HepG2 (cell line): ENCODE measurements around the gene P2RY6. TPM values are rescaled to one million over a fixed set of nuclear protein-coding genes. Genes with fewer than 3 reads are reported as not detected.

Experiments
- ATAC-seq: fragments of 200-7000 bp; cut with Tn5 transposase; 3 replicates; pipeline ENCODE4 v1.9.1; 2020; ENCODE audit warnings: mild to moderate bottlenecking, moderate library complexity
- BruUV-seq: library from RNA; stranded (reverse); fragments of 400-500 nt; replicated peaks from 2 replicates; lab custom pipeline; 2021; lab: Mats Ljungman, UMichigan
- CTCF ChIA-PET: fragments of 300-600 bp; formaldehyde crosslinking; extraction: SDS; loops from one replicate; lab custom pipeline; 2021; ENCODE audit warnings: low total read pairs, inconsistent platforms, low intra/inter-chr PET ratio; lab: Yijun Ruan, JAX
- POLR2A ChIA-PET: fragments of 350-600 bp; sonication (Branson Sonifier 250); formaldehyde crosslinking; loops from one replicate; lab custom pipeline; 2020; ENCODE audit warnings: antibody characterized with exemption, inconsistent platforms; lab: Yijun Ruan, JAX
- DNase-seq: peaks from one replicate; pipeline ENCODE4 v3.0.0-alpha.2; 2015; ENCODE audit warnings: low spot score
- FAIRE-seq: peaks from 3 replicates; lab custom pipeline; 2011; peaks lifted over from hg19 to GRCh38; lab: Jason Lieb, UNC
- H2AFZ ChIP-seq: one replicate; pipeline ENCODE4 v1.6.1; 2011; ENCODE audit warnings: low read length, inconsistent platforms
- H3K27ac ChIP-seq: fragments of 300-600 bp; 3 replicates; pipeline ENCODE4 v1.8.0; 2011; ENCODE audit warnings: mixed run types, mild to moderate bottlenecking, mixed read lengths, low read length, inconsistent platforms; ENCODE audit not compliant: insufficient read depth; ENCODE audit errors: extremely low read length
- H3K27me3 ChIP-seq, 2 experiments: fragments of 200-600 bp in 1 of 2; 2 replicates in 1 of 2; 3 replicates in 1 of 2; pipeline versions ENCODE4 v1.6.0 to v1.8.0; 2011; ENCODE audit warnings: low read length in 2 of 2, mild to moderate bottlenecking in 2 of 2, moderate library complexity in 2 of 2, inconsistent platforms in 1 of 2; ENCODE audit not compliant: insufficient read depth in 2 of 2, control insufficient read depth in 1 of 2
- H3K36me3 ChIP-seq, 2 experiments: fragments of 200-600 bp in 1 of 2; replicated peaks in 1 of 2; 2 replicates in 1 of 2; 3 replicates in 1 of 2; pipeline versions ENCODE4 v1.5.1 to v1.8.0; 2011; ENCODE audit warnings: low read length in 2 of 2, inconsistent platforms in 1 of 2; ENCODE audit not compliant: insufficient read depth in 2 of 2, control insufficient read depth in 1 of 2
- H3K4me1 ChIP-seq: 2 replicates; pipeline ENCODE4 v1.5.1; 2012; ENCODE audit warnings: low read length, inconsistent platforms; ENCODE audit not compliant: insufficient read depth
- H3K4me2 ChIP-seq: 2 replicates; pipeline ENCODE4 v1.6.0; 2011; ENCODE audit warnings: low read depth, low read length, inconsistent platforms
- H3K4me3 ChIP-seq, 3 experiments: fragments of 200-600 bp in 1 of 3; sonication (generic), shearing (Covaris generic) in 1 of 3; replicated peaks in 1 of 3; 2 replicates each; pipeline ENCODE4 v1.5.1; 2011 to 2016; ENCODE audit warnings: low read length in 3 of 3, inconsistent platforms in 2 of 3, low read depth in 2 of 3, mild to moderate bottlenecking in 2 of 3, control low read depth in 1 of 3, mixed read lengths in 1 of 3; ENCODE audit not compliant: insufficient read depth in 1 of 3
- H3K79me2 ChIP-seq: one replicate; pipeline ENCODE4 v1.6.1; 2011; ENCODE audit warnings: low read length, inconsistent platforms; ENCODE audit not compliant: insufficient read depth
- H3K9ac ChIP-seq: 2 replicates; pipeline ENCODE4 v1.6.0; 2011; ENCODE audit warnings: mild to moderate bottlenecking, low read depth, low read length, inconsistent platforms; ENCODE audit not compliant: insufficient read depth
- H3K9me3 ChIP-seq: 2 replicates; pipeline ENCODE4 v1.5.1; 2012; ENCODE audit warnings: mild to moderate bottlenecking, low read length
- H4K20me1 ChIP-seq: 2 replicates; pipeline ENCODE4 v1.6.0; 2011; ENCODE audit warnings: inconsistent platforms, mild to moderate bottlenecking, low read length, moderate library complexity; ENCODE audit not compliant: insufficient read depth
- BORCS8-MEF2B ChIP-seq: sonication (generic); formaldehyde crosslinking; IDR thresholded peaks from 2 replicates; pipeline ENCODE4 v1.8.0; 2022; ENCODE audit warnings: mild to moderate bottlenecking, missing genetic modification reagents
- MXI1 ChIP-seq: IDR thresholded peaks from 3 replicates; pipeline ENCODE4 v1.6.1; 2012; ENCODE audit warnings: low read depth, low read length, inconsistent platforms, borderline replicate concordance
- WGBS: methylation state at CpG from one replicate; pipeline ENCODE4 v1.1.6; 2017; ENCODE audit warnings: low lambda C conversion rate; 5-methylcytosine and 5-hydroxymethylcytosine counted together
- in situ Hi-C: cut with HindIII; loops from 2 replicates; pipeline ENCODE4 v1.10.0; 2017; ENCODE audit warnings: low pct_unique_long_range_greater_than_20kb; ENCODE audit not compliant: extremely low pct_ligation_motif_present
- intact Hi-C: fragments of 100-400 bp; cut with micrococcal nuclease; formaldehyde crosslinking; loops from one replicate; pipeline ENCODE4 v1.10.0; 2022; ENCODE audit not compliant: unreplicated experiment
- polyA plus RNA-seq, 8 experiments: library from polyadenylated mRNA; depleted of rRNA in 3 of 8; stranded (reverse) in 7 of 8; unstranded in 1 of 8; fragments of >200 nt; fragmentation: Illumina TruSeq in 4 of 8; extraction: Trizol in 4 of 8; gene quantifications; 2 replicates each; pipeline versions ENCODE4 v1.2.1 to v1.2.3, GENCODE V29; 2011 to 2016; ENCODE audit warnings: low read depth in 4 of 8, missing spikeins in 1 of 8, mixed read lengths in 1 of 8; ENCODE audit not compliant: insufficient read depth in 1 of 8
- total RNA-seq, 5 experiments: library from RNA; depleted of rRNA; stranded (reverse); fragments of >200 nt; fragmentation: Illumina TruSeq; extraction: Trizol; gene quantifications; 2 replicates each; pipeline ENCODE4 v1.2.3, GENCODE V29; 2016; ENCODE audit warnings: low read depth in 1 of 5
- TF ChIP-seq, protein P1 (sequence below): sonication (generic); formaldehyde crosslinking; IDR thresholded peaks from 2 replicates; pipeline ENCODE4 v1.8.1; 2023; ENCODE audit warnings: mild to moderate bottlenecking, moderate library complexity, missing genetic modification reagents
- TF ChIP-seq, protein P2 (sequence below): IDR thresholded peaks from 2 replicates; pipeline ENCODE4 v1.6.1; 2016; ENCODE audit warnings: low read depth, missing genetic modification reagents, missing compliant biosample characterization

Gene P2RY6
- total and polyA plus RNA-seq, 2 of the 13 experiments (the other 11 are each of a cell fraction or from before 2014, with no cell fraction given) = 0.09 to 0.29 TPM

DNA sequence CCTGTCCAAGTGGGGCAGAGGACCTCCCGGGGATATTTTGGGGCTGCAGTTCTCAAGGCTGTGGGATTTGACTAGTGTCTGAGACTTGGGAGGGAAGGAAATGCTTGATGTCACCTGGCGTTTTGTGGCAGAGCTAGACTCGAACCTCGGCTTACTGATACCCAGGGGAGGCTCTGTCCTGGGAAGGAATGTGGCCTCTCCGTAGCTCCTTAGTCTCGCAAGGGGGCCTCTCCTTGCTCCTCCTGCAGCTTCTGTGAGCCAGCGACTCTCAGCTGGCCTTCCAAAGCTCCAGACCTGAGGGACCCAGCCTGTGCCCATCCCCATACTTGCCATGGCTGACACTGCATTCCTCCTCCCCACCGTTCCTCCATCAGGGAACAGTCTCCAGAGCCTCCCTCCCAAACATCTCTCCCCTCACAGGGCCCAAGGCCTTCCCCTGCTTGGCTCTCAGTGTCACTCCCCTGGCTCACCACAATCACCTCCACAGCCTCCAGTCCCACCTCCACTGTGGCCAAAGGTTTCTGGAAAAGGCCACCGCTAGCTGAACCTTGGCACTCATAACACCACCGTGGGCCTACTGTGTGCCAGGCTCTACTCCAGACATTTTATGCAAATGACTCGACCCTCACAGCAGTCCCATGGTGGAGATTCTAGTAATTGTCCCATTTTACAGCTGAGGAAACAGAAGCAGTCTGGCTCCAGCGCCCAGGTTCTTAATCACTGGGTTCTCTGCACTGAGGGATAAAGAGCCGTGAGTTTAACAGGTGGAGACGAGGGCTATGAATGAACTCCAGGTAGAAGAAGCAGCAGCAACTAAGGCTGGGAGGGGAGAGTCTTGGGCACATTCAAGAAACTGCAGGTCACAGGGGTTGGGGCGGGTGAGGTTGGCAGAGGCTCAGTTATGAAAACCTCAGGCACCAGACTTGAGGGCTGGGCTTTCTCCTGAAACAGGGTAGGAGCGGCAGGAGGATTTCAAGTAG lies 42.0 kb upstream of the P2RY6 start:
- POLR2A ChIA-PET = no interaction called here
- Histone ChIP-seq H3K36me3 (no peaks in the 10 kb centered on the region), H3K27me3 (peaks cover 0 to 4% of the 10 kb centered on the region in 2 experiments; a peak in 1 of 5 replicates), H3K4me2 (no peak overlapping the region), H3K9me3 (no peaks in the 10 kb centered on the region), H4K20me1 (no peaks in the 10 kb centered on the region), H3K79me2 (no peaks in the 10 kb centered on the region), H3K27ac (no peak overlapping the region), H2AFZ (no peak overlapping the region), H3K4me1 (peaks cover 16% of the 10 kb centered on the region), H3K9ac (no peak overlapping the region), H3K4me3 (no peak overlapping the region)
- 61% methylated on average over 10 of the region's 16 CpGs for WGBS
- ATAC-seq (no peak), FAIRE-seq (no peak), DNase-seq (no peak)
- no TSS peak for BruUV-seq
- CTCF ChIA-PET = no interaction called here
- intact Hi-C loops = no loop called here
- in situ Hi-C loops = no loop called here
- TF ChIP-seq, protein P1, sequence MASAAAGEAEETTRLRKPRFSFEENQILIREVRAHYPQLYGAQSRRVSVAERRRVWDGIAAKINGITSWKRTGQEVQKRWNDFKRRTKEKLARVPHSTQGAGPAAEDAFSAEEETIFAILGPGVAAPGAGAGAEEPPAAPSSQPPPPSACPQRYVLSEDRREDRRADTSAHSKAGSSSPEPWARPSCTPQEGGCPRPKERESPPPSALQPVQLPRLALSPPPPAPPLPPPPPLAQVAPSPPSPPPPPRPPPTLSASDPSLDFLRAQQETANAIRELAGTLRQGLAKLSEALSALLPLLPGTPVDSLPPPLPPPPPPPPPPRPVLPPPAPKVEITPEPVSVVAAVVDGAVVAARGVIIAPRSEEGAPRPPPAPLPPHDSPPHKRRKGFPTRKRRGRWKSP (CRISPR knock-in tag) = no peak
- TF ChIP-seq MXI1 (no peak), BORCS8-MEF2B (no peak)
- TF ChIP-seq, protein P2, sequence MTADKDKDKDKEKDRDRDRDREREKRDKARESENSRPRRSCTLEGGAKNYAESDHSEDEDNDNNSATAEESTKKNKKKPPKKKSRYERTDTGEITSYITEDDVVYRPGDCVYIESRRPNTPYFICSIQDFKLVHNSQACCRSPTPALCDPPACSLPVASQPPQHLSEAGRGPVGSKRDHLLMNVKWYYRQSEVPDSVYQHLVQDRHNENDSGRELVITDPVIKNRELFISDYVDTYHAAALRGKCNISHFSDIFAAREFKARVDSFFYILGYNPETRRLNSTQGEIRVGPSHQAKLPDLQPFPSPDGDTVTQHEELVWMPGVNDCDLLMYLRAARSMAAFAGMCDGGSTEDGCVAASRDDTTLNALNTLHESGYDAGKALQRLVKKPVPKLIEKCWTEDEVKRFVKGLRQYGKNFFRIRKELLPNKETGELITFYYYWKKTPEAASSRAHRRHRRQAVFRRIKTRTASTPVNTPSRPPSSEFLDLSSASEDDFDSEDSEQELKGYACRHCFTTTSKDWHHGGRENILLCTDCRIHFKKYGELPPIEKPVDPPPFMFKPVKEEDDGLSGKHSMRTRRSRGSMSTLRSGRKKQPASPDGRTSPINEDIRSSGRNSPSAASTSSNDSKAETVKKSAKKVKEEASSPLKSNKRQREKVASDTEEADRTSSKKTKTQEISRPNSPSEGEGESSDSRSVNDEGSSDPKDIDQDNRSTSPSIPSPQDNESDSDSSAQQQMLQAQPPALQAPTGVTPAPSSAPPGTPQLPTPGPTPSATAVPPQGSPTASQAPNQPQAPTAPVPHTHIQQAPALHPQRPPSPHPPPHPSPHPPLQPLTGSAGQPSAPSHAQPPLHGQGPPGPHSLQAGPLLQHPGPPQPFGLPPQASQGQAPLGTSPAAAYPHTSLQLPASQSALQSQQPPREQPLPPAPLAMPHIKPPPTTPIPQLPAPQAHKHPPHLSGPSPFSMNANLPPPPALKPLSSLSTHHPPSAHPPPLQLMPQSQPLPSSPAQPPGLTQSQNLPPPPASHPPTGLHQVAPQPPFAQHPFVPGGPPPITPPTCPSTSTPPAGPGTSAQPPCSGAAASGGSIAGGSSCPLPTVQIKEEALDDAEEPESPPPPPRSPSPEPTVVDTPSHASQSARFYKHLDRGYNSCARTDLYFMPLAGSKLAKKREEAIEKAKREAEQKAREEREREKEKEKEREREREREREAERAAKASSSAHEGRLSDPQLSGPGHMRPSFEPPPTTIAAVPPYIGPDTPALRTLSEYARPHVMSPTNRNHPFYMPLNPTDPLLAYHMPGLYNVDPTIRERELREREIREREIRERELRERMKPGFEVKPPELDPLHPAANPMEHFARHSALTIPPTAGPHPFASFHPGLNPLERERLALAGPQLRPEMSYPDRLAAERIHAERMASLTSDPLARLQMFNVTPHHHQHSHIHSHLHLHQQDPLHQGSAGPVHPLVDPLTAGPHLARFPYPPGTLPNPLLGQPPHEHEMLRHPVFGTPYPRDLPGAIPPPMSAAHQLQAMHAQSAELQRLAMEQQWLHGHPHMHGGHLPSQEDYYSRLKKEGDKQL (CRISPR knock-in tag) = no peak
